GM10266 (cell line): Measurements from ENCODE around the gene TNFAIP8L3.
A peak's percentile ranks its signal among the peaks of the same experiment; 100 is the strongest.

Experiments used
- DNase-seq: peaks from one replicate; pipeline ENCODE4 v3.0.0; 2012; ENCODE audit errors: extremely low spot score
- CTCF ChIP-seq: IDR thresholded peaks from 2 replicates; pipeline ENCODE4 v1.5.1; 2012; ENCODE audit warnings: mild to moderate bottlenecking, low read depth; ENCODE audit not compliant: control insufficient read depth, insufficient read depth; ENCODE audit errors: missing control alignments

TNFAIP8L3 gene

GRCh38 chr15:51105430-51106016, 10.8 kb upstream of the TNFAIP8L3 start:
- DNase-seq = no peak
- TF ChIP-seq CTCF = no peak

- no peak for DNase-seq
Measured at GRCh38 chr15:51104512-51104911, 9.8 kb upstream of the TNFAIP8L3 start.

GRCh38 chr15:51103330-51103729, 8.6 kb upstream of the TNFAIP8L3 start:
- no peak for TF ChIP-seq CTCF
- DNase-seq = no peak

More at GRCh38 chr15:51104512-51104911, 9.8 kb upstream of the TNFAIP8L3 start:
- no peak for TF ChIP-seq CTCF

GRCh38 chr15:51100785-51101489, 6.2 kb upstream of the TNFAIP8L3 start:
- no peak for TF ChIP-seq CTCF
- no peak for DNase-seq

- TF ChIP-seq CTCF = no peak
Measured at GRCh38 chr15:51099185-51099584, 4.5 kb upstream of the TNFAIP8L3 start.

GRCh38 chr15:51098331-51098619, 3.6 kb upstream of the TNFAIP8L3 start:
- TF ChIP-seq CTCF = no peak
- DNase-seq = no peak

More at GRCh38 chr15:51099185-51099584, 4.5 kb upstream of the TNFAIP8L3 start:
- DNase-seq = no peak

- DNase-seq = peak; percentile 41
- no peak for TF ChIP-seq CTCF
Measured at GRCh38 chr15:51097553-51098330, 3.0 kb upstream of the TNFAIP8L3 start.
